KBM-7 (cell line): ENCODE measurements around the gene SMO.
A peak's percentile ranks its signal among the peaks of the same experiment; 100 is the strongest.
"Not testable (repeated sequence)": the region's sequence is repeated elsewhere in the genome, so short reads cannot be mapped to it uniquely, and the experiment has no call there.

ENCODE experiments used
- DNase-seq: peaks from one replicate; pipeline ENCODE4 v3.0.0-alpha.2; 2015
- in situ Hi-C: fragments of 300-500 bp; cut with MboI; formaldehyde crosslinking; loops from 2 replicates; pipeline ENCODE4 v1.14.3; 2020; ENCODE audit warnings: low sequenced_read_pairs, low pct_unique_long_range_greater_than_20kb, mixed read lengths

Gene SMO

DNA sequence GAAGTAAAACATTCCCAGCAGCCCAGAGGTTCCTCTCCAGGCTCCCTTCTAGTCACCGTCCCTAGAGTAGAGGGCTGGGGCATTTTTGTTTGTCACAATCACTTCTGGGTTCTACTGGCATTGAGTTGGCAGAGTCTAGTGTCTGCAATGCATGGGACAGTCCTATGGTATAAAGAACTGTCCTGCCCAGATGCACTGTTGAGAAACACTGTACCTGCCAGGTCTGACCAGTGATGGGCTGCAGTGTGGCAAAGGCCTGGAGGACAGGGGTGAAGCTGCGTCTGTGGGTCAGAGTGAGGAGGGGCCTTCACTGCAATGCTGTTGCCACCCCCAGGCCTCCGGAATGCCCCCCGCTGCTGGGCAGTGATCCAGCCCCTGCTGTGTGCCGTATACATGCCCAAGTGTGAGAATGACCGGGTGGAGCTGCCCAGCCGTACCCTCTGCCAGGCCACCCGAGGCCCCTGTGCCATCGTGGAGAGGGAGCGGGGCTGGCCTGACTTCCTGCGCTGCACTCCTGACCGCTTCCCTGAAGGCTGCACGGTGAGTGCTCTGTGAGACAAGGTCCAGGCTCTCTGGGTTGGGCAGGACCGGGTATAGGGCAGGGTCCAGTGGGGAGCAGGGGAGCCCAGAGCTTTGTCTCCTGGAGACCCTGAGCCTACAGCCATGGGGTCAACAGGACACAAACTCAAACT lies 14.8 kb downstream of the SMO start:
- in situ Hi-C loops, result no loop called here

DNA sequence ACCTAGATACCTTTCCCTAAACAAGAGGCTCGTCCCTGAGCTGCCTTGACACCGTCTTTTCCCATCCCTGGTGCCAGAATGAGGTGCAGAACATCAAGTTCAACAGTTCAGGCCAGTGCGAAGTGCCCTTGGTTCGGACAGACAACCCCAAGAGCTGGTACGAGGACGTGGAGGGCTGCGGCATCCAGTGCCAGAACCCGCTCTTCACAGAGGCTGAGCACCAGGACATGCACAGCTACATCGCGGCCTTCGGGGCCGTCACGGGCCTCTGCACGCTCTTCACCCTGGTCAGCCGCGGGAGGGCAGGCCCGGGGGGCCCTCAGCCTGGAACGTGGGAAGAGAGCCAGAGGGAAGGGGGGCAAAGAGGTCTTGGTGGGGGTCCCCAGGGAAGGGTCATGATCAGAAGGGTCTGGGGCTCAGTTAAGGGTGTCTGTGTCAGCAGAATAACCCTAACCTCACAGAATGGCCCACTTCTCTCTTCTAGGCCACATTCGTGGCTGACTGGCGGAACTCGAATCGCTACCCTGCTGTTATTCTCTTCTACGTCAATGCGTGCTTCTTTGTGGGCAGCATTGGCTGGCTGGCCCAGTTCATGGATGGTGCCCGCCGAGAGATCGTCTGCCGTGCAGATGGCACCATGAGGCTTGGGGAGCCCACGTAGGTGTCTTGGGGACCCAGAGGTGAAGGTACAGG lies 16.8 kb downstream of the SMO start:
- DNase-seq, result no peak
- in situ Hi-C loops, result no loop called here

More for the DNA sequence above, 14.8 kb downstream of the SMO start:
- no peak for DNase-seq

GRCh38 chr7:129205987-129206785 lies 17.8 kb downstream of the SMO start:
- in situ Hi-C loops, result no loop called here

DNA sequence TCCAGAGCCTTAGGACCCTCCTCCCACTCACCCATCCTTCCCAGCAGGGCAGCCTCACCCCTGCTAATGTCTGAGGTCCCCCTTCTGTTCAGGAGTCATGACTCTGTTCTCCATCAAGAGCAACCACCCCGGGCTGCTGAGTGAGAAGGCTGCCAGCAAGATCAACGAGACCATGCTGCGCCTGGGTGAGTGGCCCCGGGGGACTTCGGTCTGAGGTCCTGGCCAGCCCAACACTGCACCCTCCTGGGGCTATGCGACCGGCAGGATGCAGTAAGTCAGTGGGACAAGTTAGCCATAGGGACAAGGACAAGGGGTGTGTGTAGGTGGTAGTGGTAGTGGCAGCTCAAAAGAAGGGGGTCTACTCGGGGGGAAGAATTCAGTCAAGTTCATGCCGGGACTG lies 20.2 kb downstream of the SMO start:
- no peak for DNase-seq
- in situ Hi-C loops, result no loop called here

More at GRCh38 chr7:129205987-129206785, 17.8 kb downstream of the SMO start:
- no peak for DNase-seq

GRCh38 chr7:129209067-129209926 lies 20.9 kb downstream of the SMO start:
- in situ Hi-C loops, result no loop called here
- no peak for DNase-seq

DNA sequence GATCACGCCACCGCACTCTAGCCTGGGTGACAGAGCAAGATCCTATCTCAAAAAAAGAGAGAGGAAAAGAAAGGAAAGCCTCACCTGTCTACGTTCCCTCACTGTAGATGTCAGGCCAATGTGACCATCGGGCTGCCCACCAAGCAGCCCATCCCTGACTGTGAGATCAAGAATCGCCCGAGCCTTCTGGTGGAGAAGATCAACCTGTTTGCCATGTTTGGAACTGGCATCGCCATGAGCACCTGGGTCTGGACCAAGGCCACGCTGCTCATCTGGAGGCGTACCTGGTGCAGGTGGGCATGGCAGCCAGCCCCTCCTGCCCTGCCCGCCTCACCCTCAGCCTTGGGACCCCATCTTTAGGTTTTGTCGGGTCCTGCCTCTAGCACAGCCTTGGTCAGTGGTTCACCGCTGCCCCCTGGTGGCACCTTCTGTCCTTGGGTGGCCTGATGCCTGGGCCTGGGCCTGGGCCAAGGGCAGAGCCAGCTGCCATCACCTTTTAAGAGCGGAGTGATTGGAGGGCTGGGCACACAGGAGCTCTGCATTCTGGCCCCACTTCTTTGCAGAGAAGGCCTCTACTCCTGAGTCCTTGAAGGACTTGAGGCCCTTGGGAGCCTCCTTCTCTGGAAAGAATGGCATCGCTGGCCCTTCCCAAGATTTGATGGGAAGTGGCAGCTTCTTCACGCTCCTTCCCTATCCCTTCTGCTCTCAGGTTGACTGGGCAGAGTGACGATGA lies 22.0 kb downstream of the SMO start:
- in situ Hi-C loops, result no loop called here
- peak; percentile 53 for DNase-seq

DNA sequence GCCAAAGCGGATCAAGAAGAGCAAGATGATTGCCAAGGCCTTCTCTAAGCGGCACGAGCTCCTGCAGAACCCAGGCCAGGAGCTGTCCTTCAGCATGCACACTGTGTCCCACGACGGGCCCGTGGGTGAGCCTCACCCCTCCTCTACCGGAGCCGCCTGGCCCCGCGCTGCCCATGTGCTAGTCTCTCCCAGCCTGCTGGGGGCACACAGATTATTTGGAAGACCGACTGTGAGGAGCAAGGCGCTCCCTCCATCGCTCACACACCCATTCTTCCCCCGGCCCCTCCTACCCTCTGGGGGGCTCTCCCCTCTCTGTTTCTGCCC lies 22.5 kb downstream of the SMO start:
- in situ Hi-C loops, result no loop called here
- no peak for DNase-seq

DNA sequence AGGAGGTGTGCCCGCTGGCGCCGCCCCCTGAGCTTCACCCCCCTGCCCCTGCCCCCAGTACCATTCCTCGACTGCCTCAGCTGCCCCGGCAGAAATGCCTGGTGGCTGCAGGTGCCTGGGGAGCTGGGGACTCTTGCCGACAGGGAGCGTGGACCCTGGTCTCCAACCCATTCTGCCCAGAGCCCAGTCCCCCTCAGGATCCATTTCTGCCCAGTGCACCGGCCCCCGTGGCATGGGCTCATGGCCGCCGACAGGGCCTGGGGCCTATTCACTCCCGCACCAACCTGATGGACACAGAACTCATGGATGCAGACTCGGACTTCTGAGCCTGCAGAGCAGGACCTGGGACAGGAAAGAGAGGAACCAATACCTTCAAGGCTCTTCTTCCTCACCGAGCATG lies 23.7 kb downstream of the SMO start:
- no peak for DNase-seq
- in situ Hi-C loops, result no loop called here

- in situ Hi-C loops, result no loop called here
- no peak for DNase-seq
These were observed 24.2 kb downstream of the SMO start for GRCh38 chr7:129212596-129212995.

GRCh38 chr7:129213828-129214227 lies 25.4 kb downstream of the SMO start:
- in situ Hi-C loops, result no loop called here
- peak; percentile 51 for DNase-seq

DNA sequence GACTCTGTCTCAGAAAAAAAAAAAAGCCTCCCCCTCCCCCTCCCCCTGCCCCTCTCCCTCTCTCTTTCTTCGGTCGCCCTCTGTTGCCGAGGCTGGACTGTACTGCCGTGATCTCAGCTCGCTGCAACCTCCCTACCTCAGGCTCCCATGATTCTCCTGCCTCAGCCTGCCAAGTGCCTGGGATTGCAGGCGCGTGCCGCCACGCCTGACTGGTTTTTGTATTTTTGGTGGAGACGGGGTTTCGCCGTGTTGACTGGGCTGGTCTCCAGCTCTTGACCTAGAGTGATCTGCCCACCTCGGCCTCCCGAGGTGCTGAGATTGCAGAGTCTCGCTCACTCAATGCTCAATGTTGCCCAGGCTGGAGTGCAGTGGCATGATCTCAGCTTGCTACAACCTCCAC lies 27.3 kb downstream of the SMO start:
- in situ Hi-C loops, result not testable (repeated sequence)

DNA sequence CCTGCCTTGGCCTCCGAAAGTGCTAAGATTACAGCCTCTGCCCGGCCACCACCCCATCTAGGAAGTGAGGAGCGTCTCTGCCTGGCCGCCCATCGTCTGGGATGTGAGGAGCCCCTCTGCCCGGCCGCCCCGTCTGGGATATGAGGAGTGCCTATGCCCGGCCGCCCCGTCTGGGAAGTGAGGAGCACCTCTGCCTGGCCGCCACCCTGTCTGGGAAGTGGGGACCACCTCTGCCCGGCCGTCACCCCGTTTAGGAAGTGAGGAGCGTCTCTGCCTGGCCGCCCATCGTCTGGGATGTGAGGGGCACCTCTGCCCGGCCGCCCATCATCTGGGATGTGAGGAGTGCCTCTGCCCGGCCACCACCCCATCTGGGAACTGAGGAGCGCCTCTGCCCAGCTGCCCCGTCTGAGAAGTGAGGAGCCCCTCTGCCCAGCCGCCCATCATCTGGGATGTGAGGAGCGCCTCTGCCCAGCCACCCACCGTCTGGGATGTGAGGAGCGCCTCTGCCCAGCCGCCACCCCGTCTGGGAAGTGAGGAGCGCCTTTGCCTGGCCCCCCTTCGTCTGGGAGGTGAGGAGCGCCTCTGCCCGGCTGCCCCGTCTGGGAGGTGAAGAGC lies 27.8 kb downstream of the SMO start:
- DNase-seq, in situ Hi-C loops: not testable (repeated sequence)

More for the DNA sequence above, 27.3 kb downstream of the SMO start:
- DNase-seq, result not testable (repeated sequence)

GRCh38 chr7:129216821-129217416 lies 28.5 kb downstream of the SMO start:
- DNase-seq, in situ Hi-C loops: not testable (repeated sequence)

GRCh38 chr7:129218514-129219062 lies 30.2 kb downstream of the SMO start:
- in situ Hi-C loops, result no loop called here
- DNase-seq, result peak; percentile 87

- in situ Hi-C loops, DNase-seq: not testable (repeated sequence)
These were observed 30.7 kb downstream of the SMO start for GRCh38 chr7:129219166-129219565.

DNA sequence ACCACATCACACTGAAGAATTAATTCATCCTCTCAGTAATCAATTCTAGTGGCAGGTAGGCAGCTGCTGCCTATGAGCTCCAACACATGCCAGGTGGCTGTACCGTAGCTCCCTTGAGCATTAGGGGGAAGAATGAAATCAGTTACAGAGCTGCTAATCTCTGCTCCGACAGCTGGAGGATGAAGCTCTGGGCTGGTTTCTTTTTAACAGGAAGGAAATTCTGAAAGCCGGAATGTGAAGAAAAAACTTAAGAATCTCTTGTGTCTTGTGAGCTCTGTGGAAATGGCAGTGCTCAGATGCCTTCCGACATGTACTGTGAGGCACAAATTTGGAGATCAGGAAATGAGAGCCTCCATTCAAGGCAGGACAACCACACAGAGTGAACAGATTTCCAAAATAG lies 33.6 kb downstream of the SMO start:
- peak; percentile 43 for DNase-seq
- in situ Hi-C loops, result no loop called here
